ENCODE measurements around the gene CPA4.
"Not testable (repeated sequence)": the region's sequence is repeated elsewhere in the genome, so short reads cannot be mapped to it uniquely, and the experiment has no call there.

The CPA4 gene

GRCh38 chr7:130292682-130293257 lies at the start of gene CPA4:
TSS of gene CPA4 (plus strand) at chr7:130293161. CDS start at chr7:130293181, 20 bp downstream.
- no peak for DNase-seq

GRCh38 chr7:130243486-130243885 lies 49.5 kb upstream of the CPA4 start:
- DNase-seq = peak; percentile 17

GRCh38 chr7:130246491-130246890 lies 46.5 kb upstream of the CPA4 start:
- not testable (repeated sequence) for DNase-seq

- not testable (repeated sequence) for DNase-seq
Observed at GRCh38 chr7:130248842-130249241, 44.1 kb upstream of the CPA4 start.

- DNase-seq = not testable (repeated sequence)
Observed at GRCh38 chr7:130249626-130250025, 43.3 kb upstream of the CPA4 start.

GRCh38 chr7:130254555-130254954 lies 38.4 kb upstream of the CPA4 start:
- no peak for DNase-seq

GRCh38 chr7:130256704-130257103 lies 36.3 kb upstream of the CPA4 start:
- no peak for DNase-seq

GRCh38 chr7:130258494-130259078 lies 34.4 kb upstream of the CPA4 start:
- DNase-seq = no peak

GRCh38 chr7:130262448-130262847 lies 30.5 kb upstream of the CPA4 start:
- no peak for DNase-seq

GRCh38 chr7:130263130-130263529 lies 29.8 kb upstream of the CPA4 start:
- no peak for DNase-seq

GRCh38 chr7:130266258-130266960 lies 26.6 kb upstream of the CPA4 start, which contains the start of gene CPA2:
TSS of gene CPA2 (plus strand) at chr7:130266863. CDS start at chr7:130266882, 19 bp downstream.
- no peak for DNase-seq

GRCh38 chr7:130266961-130267321 lies 26.0 kb upstream of the CPA4 start:
- no peak for DNase-seq

- DNase-seq = no peak
Observed at GRCh38 chr7:130268463-130269317, 24.3 kb upstream of the CPA4 start.

GRCh38 chr7:130269318-130269694 lies 23.7 kb upstream of the CPA4 start:
- DNase-seq = no peak

- DNase-seq = no peak
Observed at GRCh38 chr7:130270947-130271800, 21.8 kb upstream of the CPA4 start.

GRCh38 chr7:130272381-130273080 lies 20.4 kb upstream of the CPA4 start:
- no peak for DNase-seq

GRCh38 chr7:130273081-130273932 lies 19.7 kb upstream of the CPA4 start:
- no peak for DNase-seq

- no peak for DNase-seq
Observed at GRCh38 chr7:130273933-130274255, 19.1 kb upstream of the CPA4 start.

- no peak for DNase-seq
Observed at GRCh38 chr7:130274296-130274695, 18.7 kb upstream of the CPA4 start.

GRCh38 chr7:130274983-130275591 lies 17.9 kb upstream of the CPA4 start:
- DNase-seq = no peak
